CD14-positive monocyte (primary cell): ENCODE results near the gene PPFIBP1. TPM values are rescaled to one million over a fixed set of nuclear protein-coding genes. Genes with fewer than 3 reads are reported as not detected.

ENCODE experiments used
- DNase-seq, 3 donors: peaks; one replicate each; pipeline ENCODE4 v3.0.0-alpha.2; 2011 to 2022
- H2AFZ ChIP-seq: 2 replicates; pipeline ENCODE4 v1.6.0; 2012; ENCODE audit warnings: mild to moderate bottlenecking, low read depth, low read length, inconsistent platforms; ENCODE audit not compliant: insufficient read depth, poor library complexity, severe bottlenecking
- H3K27ac ChIP-seq, 2 donors: 1 replicate in 1 of 2; 2 replicates in 1 of 2; pipeline ENCODE4 v1.5.1; 2012 to 2013; ENCODE audit warnings: low read length in 2 of 2, control low read depth in 1 of 2, inconsistent platforms in 1 of 2, low read depth in 1 of 2, mild to moderate bottlenecking in 1 of 2
- H3K27me3 ChIP-seq, 2 donors: one replicate each; pipeline versions ENCODE4 v1.6.0 to v1.6.1; 2011 to 2013; ENCODE audit warnings: low read length in 2 of 2; ENCODE audit not compliant: control insufficient read depth in 2 of 2, insufficient read depth in 2 of 2
- H3K36me3 ChIP-seq, 2 donors: replicated peaks in 1 of 2; 1 replicate in 1 of 2; 2 replicates in 1 of 2; pipeline versions ENCODE4 v1.5.1 to v1.6.1; 2012 to 2013; ENCODE audit warnings: low read length in 2 of 2, control low read depth in 1 of 2, inconsistent platforms in 1 of 2, mild to moderate bottlenecking in 1 of 2; ENCODE audit not compliant: insufficient read depth in 2 of 2, control insufficient read depth in 1 of 2
- H3K4me1 ChIP-seq, 2 donors: 1 replicate in 1 of 2; 2 replicates in 1 of 2; pipeline versions ENCODE4 v1.5.1 to v1.6.1; 2012 to 2013; ENCODE audit warnings: low read length in 2 of 2, control low read depth in 1 of 2, inconsistent platforms in 1 of 2, mild to moderate bottlenecking in 1 of 2, moderate library complexity in 1 of 2; ENCODE audit not compliant: insufficient read depth in 2 of 2, control insufficient read depth in 1 of 2
- H3K4me2 ChIP-seq: replicated peaks from 2 replicates; pipeline ENCODE3; 2012; ENCODE audit warnings: low read length, moderate library complexity, mild to moderate bottlenecking; ENCODE audit not compliant: poor library complexity, severe bottlenecking; ENCODE audit errors: extremely low read depth
- H3K4me3 ChIP-seq, 3 experiments: fragments of 200-600 bp in 1 of 3; sonication (generic) in 1 of 3; replicated peaks in 1 of 3; 1 replicate in 2 of 3; 2 replicates in 1 of 3; pipeline ENCODE4 v1.5.1; 2011 to 2013; ENCODE audit warnings: low read length in 3 of 3, mild to moderate bottlenecking in 3 of 3, control low read depth in 2 of 3, low read depth in 2 of 3, inconsistent platforms in 1 of 3, moderate library complexity in 1 of 3
- H3K79me2 ChIP-seq: 2 replicates; pipeline ENCODE4 v1.6.0; 2012; ENCODE audit warnings: mild to moderate bottlenecking, control low read depth, inconsistent platforms, low read length, moderate library complexity; ENCODE audit not compliant: insufficient read depth
- H3K9ac ChIP-seq: 2 replicates; pipeline ENCODE4 v1.6.0; 2017; ENCODE audit warnings: low read length, mild to moderate bottlenecking; ENCODE audit not compliant: insufficient read depth, poor library complexity, severe bottlenecking
- H3K9me3 ChIP-seq, 2 donors: replicated peaks in 1 of 2; 1 replicate in 1 of 2; 2 replicates in 1 of 2; pipeline versions ENCODE4 v1.5.1 to v1.6.1; 2012 to 2013; ENCODE audit warnings: low read length in 2 of 2, control low read depth in 1 of 2; ENCODE audit not compliant: control insufficient read depth in 1 of 2, insufficient read depth in 1 of 2
- H4K20me1 ChIP-seq: 2 replicates; pipeline ENCODE4 v1.6.0; 2012; ENCODE audit warnings: mild to moderate bottlenecking, low read length, control low read depth, moderate library complexity; ENCODE audit not compliant: insufficient read depth
- H3K27ac Mint-ChIP-seq, 7 donors: one replicate each; pipeline ENCODE4 v1.8.0; 2020; ENCODE audit warnings: mild to moderate bottlenecking in 7 of 7, mixed read lengths in 7 of 7, moderate library complexity in 6 of 7, inconsistent platforms in 2 of 7
- H3K27me3 Mint-ChIP-seq, 3 donors: one replicate each; pipeline ENCODE4 v1.8.0; 2021 to 2022; ENCODE audit warnings: low read depth in 3 of 3, mild to moderate bottlenecking in 3 of 3, mixed read lengths in 3 of 3, moderate library complexity in 3 of 3, inconsistent platforms in 1 of 3
- H3K36me3 Mint-ChIP-seq, 2 donors: one replicate each; pipeline ENCODE4 v1.8.0; 2020; ENCODE audit warnings: mixed read lengths in 2 of 2, inconsistent platforms in 1 of 2, mild to moderate bottlenecking in 1 of 2
- H3K4me1 Mint-ChIP-seq: one replicate; pipeline ENCODE4 v1.8.0; 2020; ENCODE audit warnings: mild to moderate bottlenecking, mixed read lengths
- H3K4me3 Mint-ChIP-seq, 2 donors: one replicate each; pipeline ENCODE4 v1.8.0; 2020; ENCODE audit warnings: mild to moderate bottlenecking in 2 of 2, mixed read lengths in 2 of 2, moderate library complexity in 1 of 2
- H3K9me3 Mint-ChIP-seq, 7 donors: one replicate each; pipeline ENCODE4 v1.8.0; 2020 to 2022; ENCODE audit warnings: mixed read lengths in 7 of 7, mild to moderate bottlenecking in 6 of 7, moderate library complexity in 6 of 7, inconsistent platforms in 2 of 7
- CTCF ChIP-seq: fragments of 200-600 bp; IDR thresholded peaks from one replicate; pipeline ENCODE4 v1.8.0; 2022; ENCODE audit warnings: antibody characterized with exemption, mild to moderate bottlenecking
- WGBS: methylation state at CpG from one replicate; pipeline ENCODE4 v1.1.5; 2013; ENCODE audit warnings: missing lambda C conversion rate; ENCODE audit not compliant: insufficient coverage; 5-methylcytosine and 5-hydroxymethylcytosine counted together
- intact Hi-C, 2 donors: fragments of 100-400 bp; cut with micrococcal nuclease; formaldehyde crosslinking; loops; one replicate each; pipeline versions ENCODE4 v1.15.0 to v1.15.1; 2023
- polyA plus RNA-seq, 3 donors: library from polyadenylated mRNA; depleted of rRNA in 1 of 3; unstranded in 2 of 3; stranded (reverse) in 1 of 3; fragments of 300-500 nt in 2 of 3; fragments of >200 nt in 1 of 3; fragmentation: Illumina TruSeq in 2 of 3; gene quantifications; 1 replicate in 2 of 3; 2 replicates in 1 of 3; pipeline ENCODE4 v1.2.3, GENCODE V29; 2012 to 2021

PPFIBP1 gene
- polyA plus RNA-seq, 3 donors, result 0.25 to 0.79 (median 0.53) TPM

GRCh38 chr12:27711317-27711682, 187.3 kb downstream of the PPFIBP1 start:
- peak overlapping the region; percentile 99 to 100 for H3K4me3 Mint-ChIP-seq
- H4K20me1 ChIP-seq, result peaks cover 17% of the 10 kb centered on the region
- peaks cover 0 to 5% (median 0%) of the 10 kb centered on the region in 3 donors for H3K27me3 Mint-ChIP-seq
- no peaks in the 10 kb centered on the region for H3K27me3 ChIP-seq
- H3K4me2 ChIP-seq, result peak overlapping the region; percentile 87
- H3K4me1 ChIP-seq, result peaks cover 16 to 19% of the 10 kb centered on the region in 2 donors
- H2AFZ ChIP-seq, result peak overlapping the region; percentile 92
- H3K27ac Mint-ChIP-seq, result peak overlapping the region; percentile 37 to 97 (median 92)
- intact Hi-C loops, result no loop called here
- peak overlapping the region; percentile 18 to 93 for H3K27ac ChIP-seq
- H3K36me3 ChIP-seq, result peaks cover 9 to 34% of the 10 kb centered on the region in 2 donors
- H3K9me3 Mint-ChIP-seq, result no peaks in the 10 kb centered on the region
- H3K79me2 ChIP-seq, result peaks cover 41% of the 10 kb centered on the region
- peak overlapping the region; percentile 75 for H3K9ac ChIP-seq
- peak overlapping the region; percentile 86 to 95 (median 88) for H3K4me3 ChIP-seq
- DNase-seq, result no peak
- H3K36me3 Mint-ChIP-seq, result peaks cover 9 to 30% of the 10 kb centered on the region in 2 donors
- H3K9me3 ChIP-seq, result no peaks in the 10 kb centered on the region
- WGBS, result 0% methylated on average over 6 of the region's 11 CpGs
- TF ChIP-seq CTCF, result no peak
- H3K4me1 Mint-ChIP-seq, result peaks cover 20% of the 10 kb centered on the region

GRCh38 chr12:27711967-27712366, 188.0 kb downstream of the PPFIBP1 start:
- intact Hi-C loops, result no loop called here
- Mint-ChIP-seq H3K27ac (peak overlapping the region in 5 of 7 donors; percentile 36 to 72 (median 43)), H3K27me3 (peaks cover 0 to 5% (median 0%) of the 10 kb centered on the region in 3 donors), H3K4me1 (peaks cover 20% of the 10 kb centered on the region), H3K9me3 (no peaks in the 10 kb centered on the region), H3K4me3 (peak overlapping the region; percentile 7 to 9), H3K36me3 (peaks cover 13 to 36% of the 10 kb centered on the region in 2 donors)
- Histone ChIP-seq H3K4me3 (peak overlapping the region in 1 of 3 experiments; percentile 86), H3K4me1 (peaks cover 16 to 19% of the 10 kb centered on the region in 2 donors), H3K9ac (no peak overlapping the region), H3K9me3 (no peaks in the 10 kb centered on the region), H3K27ac (no peak overlapping the region), H3K36me3 (peaks cover 15 to 41% of the 10 kb centered on the region in 2 donors), H4K20me1 (peaks cover 17% of the 10 kb centered on the region), H3K27me3 (no peaks in the 10 kb centered on the region), H3K4me2 (peak overlapping the region; percentile 87), H3K79me2 (peaks cover 41% of the 10 kb centered on the region), H2AFZ (no peak overlapping the region)
- peak; percentile 2 to 27 (median 7) for DNase-seq
- no peak for TF ChIP-seq CTCF
- 40% methylated on average over 2 of the region's 2 CpGs for WGBS
